OCI-LY1 (cell line): Measurements from ENCODE around the gene LRP5.

Experiments
- H2AFZ ChIP-seq: fragments of 200-600 bp; sonication (generic), shearing (Covaris generic); 2 replicates; pipeline ENCODE4 v1.6.0; 2014; ENCODE audit warnings: antibody characterized with exemption, mild to moderate bottlenecking, low read length
- H3F3A ChIP-seq: fragments of 200-600 bp; sonication (generic), shearing (Covaris generic); 2 replicates; pipeline ENCODE4 v1.6.0; 2014; ENCODE audit warnings: mild to moderate bottlenecking, antibody characterized with exemption, low read length, moderate library complexity; ENCODE audit not compliant: insufficient read depth
- H3K27ac ChIP-seq: fragments of 200-600 bp; sonication (generic); 2 replicates; pipeline ENCODE4 v1.5.1; 2014; ENCODE audit warnings: low read length, mixed run types, mild to moderate bottlenecking, low read depth; ENCODE audit not compliant: poor library complexity, severe bottlenecking
- H3K27me3 ChIP-seq: fragments of 200-600 bp; sonication (generic); 2 replicates; pipeline ENCODE4 v1.6.0; 2014; ENCODE audit warnings: antibody characterized with exemption, mild to moderate bottlenecking, low read length, moderate library complexity; ENCODE audit not compliant: insufficient read depth
- H3K36me3 ChIP-seq: fragments of 200-600 bp; sonication (generic); 2 replicates; pipeline ENCODE4 v1.6.1; 2014; ENCODE audit warnings: mild to moderate bottlenecking, antibody characterized with exemption, low read length, moderate library complexity, mixed read lengths; ENCODE audit not compliant: insufficient read depth
- H3K4me1 ChIP-seq: fragments of 200-600 bp; sonication (generic); 2 replicates; pipeline ENCODE4 v1.5.1; 2014; ENCODE audit warnings: mild to moderate bottlenecking, low read length, moderate library complexity; ENCODE audit not compliant: insufficient read depth, severe bottlenecking
- H3K4me2 ChIP-seq: fragments of 200-600 bp; sonication (generic), shearing (Covaris generic); 2 replicates; pipeline ENCODE4 v1.6.1; 2014; ENCODE audit warnings: low read length
- H3K4me3 ChIP-seq: fragments of 200-600 bp; sonication (generic); 2 replicates; pipeline ENCODE4 v1.5.1; 2014; ENCODE audit warnings: low read length, low read depth, mild to moderate bottlenecking, mixed read lengths; ENCODE audit not compliant: poor library complexity, severe bottlenecking
- H3K79me2 ChIP-seq: fragments of 200-600 bp; shearing (Covaris generic); 2 replicates; pipeline ENCODE4 v1.6.1; 2016; ENCODE audit warnings: mixed run types, low read length, mixed read lengths; ENCODE audit not compliant: insufficient read depth
- H3K9ac ChIP-seq: fragments of 200-600 bp; sonication (generic), shearing (Covaris generic); 2 replicates; pipeline ENCODE4 v1.6.1; 2014; ENCODE audit warnings: mild to moderate bottlenecking, low read length, mixed read lengths
- H3K9me2 ChIP-seq: fragments of 200-600 bp; sonication (generic), shearing (Covaris generic); 2 replicates; pipeline ENCODE4 v1.6.1; 2014; ENCODE audit warnings: low read depth, mild to moderate bottlenecking, low read length, mixed read lengths
- H3K9me3 ChIP-seq: fragments of 200-600 bp; shearing (Covaris generic); 2 replicates; pipeline ENCODE4 v1.6.1; 2014; ENCODE audit warnings: low read length, mixed read lengths
- H4K20me1 ChIP-seq: fragments of 200-600 bp; sonication (generic), shearing (Covaris generic); 2 replicates; pipeline ENCODE4 v1.6.0; 2016; ENCODE audit warnings: mild to moderate bottlenecking, low read length; ENCODE audit not compliant: insufficient read depth
- CTCF ChIP-seq: fragments of 200-600 bp; sonication (generic), shearing (Covaris generic); IDR thresholded peaks from 2 replicates; pipeline ENCODE4 v1.5.1; 2017; ENCODE audit warnings: mild to moderate bottlenecking, antibody characterized with exemption, low read length, moderate library complexity, mixed read lengths
- EZH2 ChIP-seq: fragments of 200-600 bp; sonication (generic), shearing (Covaris generic); IDR thresholded peaks from 2 replicates; pipeline ENCODE4 v1.8.0; 2017; ENCODE audit warnings: borderline replicate concordance, mixed run types, mild to moderate bottlenecking, antibody characterized with exemption, low read length, moderate library complexity, mixed read lengths

LRP5 gene

GRCh38 chr11:68403831-68404230, 91.4 kb downstream of the LRP5 start:
- H3K9me3 ChIP-seq, result no peaks in the 10 kb centered on the region
- no peaks in the 10 kb centered on the region for H3K4me1 ChIP-seq
- H3F3A ChIP-seq, result no peaks in the 10 kb centered on the region
- no peaks in the 10 kb centered on the region; the same call in none of the 2 replicates for H3K27me3 ChIP-seq
- TF ChIP-seq EZH2, result no peak
- no peak for TF ChIP-seq CTCF
- H3K4me2 ChIP-seq, result no peak overlapping the region
- no peaks in the 10 kb centered on the region for H3K79me2 ChIP-seq
- no peaks in the 10 kb centered on the region for H4K20me1 ChIP-seq
- H3K9ac ChIP-seq, result no peak overlapping the region
- no peak overlapping the region for H3K27ac ChIP-seq
- no peak overlapping the region for H3K4me3 ChIP-seq
- no peak overlapping the region for H2AFZ ChIP-seq
- H3K36me3 ChIP-seq, result no peaks in the 10 kb centered on the region
- no peaks in the 10 kb centered on the region for H3K9me2 ChIP-seq

GRCh38 chr11:68406324-68407313, 94.2 kb downstream of the LRP5 start:
- H3K9me2 ChIP-seq, result no peaks in the 10 kb centered on the region
- H3K9ac ChIP-seq, result no peak overlapping the region
- no peaks in the 10 kb centered on the region for H3K9me3 ChIP-seq
- no peak overlapping the region for H2AFZ ChIP-seq
- H3K4me1 ChIP-seq, result no peaks in the 10 kb centered on the region
- H3K27me3 ChIP-seq, result no peaks in the 10 kb centered on the region; the same call in 1 of the 2 replicates
- H3K4me2 ChIP-seq, result no peak overlapping the region
- no peaks in the 10 kb centered on the region for H3K36me3 ChIP-seq
- H3K79me2 ChIP-seq, result no peaks in the 10 kb centered on the region
- no peak for TF ChIP-seq EZH2
- TF ChIP-seq CTCF, result no peak
- no peaks in the 10 kb centered on the region for H4K20me1 ChIP-seq
- no peak overlapping the region for H3K4me3 ChIP-seq
- no peak overlapping the region for H3K27ac ChIP-seq
- no peaks in the 10 kb centered on the region for H3F3A ChIP-seq

GRCh38 chr11:68408512-68408911, 96.1 kb downstream of the LRP5 start:
- Histone ChIP-seq H3K9ac (no peak overlapping the region), H3K79me2 (no peaks in the 10 kb centered on the region), H3K27me3 (peaks cover 4% of the 10 kb centered on the region; the same call in 1 of the 2 replicates), H3F3A (no peaks in the 10 kb centered on the region), H4K20me1 (no peaks in the 10 kb centered on the region), H3K4me3 (no peak overlapping the region), H3K9me2 (no peaks in the 10 kb centered on the region), H3K9me3 (no peaks in the 10 kb centered on the region), H2AFZ (no peak overlapping the region), H3K36me3 (no peaks in the 10 kb centered on the region), H3K27ac (no peak overlapping the region), H3K4me2 (no peak overlapping the region), H3K4me1 (no peaks in the 10 kb centered on the region)
- TF ChIP-seq CTCF, result no peak
- no peak for TF ChIP-seq EZH2
